ENCODE measurements around the gene NAV2.
"Not testable (repeated sequence)": the region's sequence is repeated elsewhere in the genome, so short reads cannot be mapped to it uniquely, and the experiment has no call there.

Gene NAV2

GRCh38 chr11:19886498-19886897 lies 173.9 kb downstream of the NAV2 start:
- DNase-seq = no peak
- no peak for TF ChIP-seq POLR2A (IDR thresholded peaks at IDR 0.05; ENCODE audit: low read length)
- TF ChIP-seq GATA1 (IDR thresholded peaks at IDR 0.05; ENCODE audit: low read depth, low read length) = no peak

GRCh38 chr11:19887842-19888241 lies 175.2 kb downstream of the NAV2 start:
- no peak for TF ChIP-seq GATA1 (IDR thresholded peaks at IDR 0.05; ENCODE audit: low read depth, low read length)
- TF ChIP-seq POLR2A (IDR thresholded peaks at IDR 0.05; ENCODE audit: low read length) = no peak
- no peak for DNase-seq

- DNase-seq = no peak
- TF ChIP-seq GATA1 (IDR thresholded peaks at IDR 0.05; ENCODE audit: low read depth, low read length) (no peak), POLR2A (IDR thresholded peaks at IDR 0.05; ENCODE audit: low read length) (no peak)
These were observed 176.9 kb downstream of the NAV2 start for GRCh38 chr11:19889531-19889930.

- DNase-seq = no peak
- TF ChIP-seq GATA1 (IDR thresholded peaks at IDR 0.05; ENCODE audit: low read depth, low read length) = no peak
- no peak for TF ChIP-seq POLR2A (IDR thresholded peaks at IDR 0.05; ENCODE audit: low read length)
These were observed 177.7 kb downstream of the NAV2 start for GRCh38 chr11:19890308-19890707.

GRCh38 chr11:19891022-19891421 lies 178.4 kb downstream of the NAV2 start:
- no peak for DNase-seq

GRCh38 chr11:19892387-19892786 lies 179.8 kb downstream of the NAV2 start:
- TF ChIP-seq POLR2A (IDR thresholded peaks at IDR 0.05; ENCODE audit: low read length) = no peak
- no peak for TF ChIP-seq GATA1 (IDR thresholded peaks at IDR 0.05; ENCODE audit: low read depth, low read length)
- DNase-seq = no peak

More at GRCh38 chr11:19891022-19891421, 178.4 kb downstream of the NAV2 start:
- TF ChIP-seq GATA1 (IDR thresholded peaks at IDR 0.05; ENCODE audit: low read depth, low read length) = no peak
- no peak for TF ChIP-seq POLR2A (IDR thresholded peaks at IDR 0.05; ENCODE audit: low read length)

GRCh38 chr11:19892876-19893275 lies 180.2 kb downstream of the NAV2 start:
- TF ChIP-seq GATA1 (IDR thresholded peaks at IDR 0.05; ENCODE audit: low read depth, low read length) (no peak), POLR2A (IDR thresholded peaks at IDR 0.05; ENCODE audit: low read length) (no peak)
- DNase-seq = no peak

GRCh38 chr11:19894404-19894803 lies 181.8 kb downstream of the NAV2 start:
- DNase-seq = no peak
- TF ChIP-seq POLR2A (IDR thresholded peaks at IDR 0.05; ENCODE audit: low read length) = no peak

- not testable (repeated sequence) for DNase-seq
These were observed 182.4 kb downstream of the NAV2 start for GRCh38 chr11:19895037-19895436.

GRCh38 chr11:19895776-19896175 lies 183.1 kb downstream of the NAV2 start:
- TF ChIP-seq GATA1 (IDR thresholded peaks at IDR 0.05; ENCODE audit: low read depth, low read length) (no peak), POLR2A (IDR thresholded peaks at IDR 0.05; ENCODE audit: low read length) (no peak)
- DNase-seq = no peak

- TF ChIP-seq POLR2A (IDR thresholded peaks at IDR 0.05; ENCODE audit: low read length) = no peak
- TF ChIP-seq GATA1 (IDR thresholded peaks at IDR 0.05; ENCODE audit: low read depth, low read length) = no peak
- DNase-seq = peak; percentile 53 to 75
These were observed 191.0 kb downstream of the NAV2 start for GRCh38 chr11:19903620-19904069.

GRCh38 chr11:19905280-19905853 lies 192.7 kb downstream of the NAV2 start:
- no peak for TF ChIP-seq GATA1 (IDR thresholded peaks at IDR 0.05; ENCODE audit: low read depth, low read length)
- no peak for TF ChIP-seq POLR2A (IDR thresholded peaks at IDR 0.05; ENCODE audit: low read length)
- DNase-seq = peak in 1 of 2 experiments; percentile 9

GRCh38 chr11:19906126-19906525 lies 193.5 kb downstream of the NAV2 start:
- TF ChIP-seq GATA1 (IDR thresholded peaks at IDR 0.05; ENCODE audit: low read depth, low read length) (no peak), POLR2A (IDR thresholded peaks at IDR 0.05; ENCODE audit: low read length) (no peak)

GRCh38 chr11:19907008-19907579 lies 194.5 kb downstream of the NAV2 start:
- TF ChIP-seq POLR2A (IDR thresholded peaks at IDR 0.05; ENCODE audit: low read length) (no peak), GATA1 (IDR thresholded peaks at IDR 0.05; ENCODE audit: low read depth, low read length) (no peak)
- no peak for DNase-seq

More at GRCh38 chr11:19906126-19906525, 193.5 kb downstream of the NAV2 start:
- peak in 1 of 2 experiments; percentile 1 for DNase-seq

GRCh38 chr11:19907839-19908238 lies 195.2 kb downstream of the NAV2 start:
- TF ChIP-seq POLR2A (IDR thresholded peaks at IDR 0.05; ENCODE audit: low read length) = no peak
- no peak for TF ChIP-seq GATA1 (IDR thresholded peaks at IDR 0.05; ENCODE audit: low read depth, low read length)
- DNase-seq = no peak

Measured in erythroblast (primary cell).